Vagina (tissue), 2 donors: Measurements from ENCODE around the gene LRRC1. TPM values are rescaled to one million over a fixed set of nuclear protein-coding genes. Genes with fewer than 3 reads are reported as not detected.

Experiments
- DNase-seq, 2 donors: peaks; one replicate each; pipeline ENCODE4 v3.0.0-alpha.2; 2017; ENCODE audit errors: extremely low spot score in 2 of 2
- H3K27ac ChIP-seq: fragments of 200-600 bp; sonication (generic); one replicate; pipeline ENCODE4 v1.5.1; 2019
- H3K27me3 ChIP-seq: fragments of 200-600 bp; sonication (generic); one replicate; pipeline ENCODE4 v1.5.1; 2019
- H3K36me3 ChIP-seq, 2 donors: fragments of 200-600 bp; sonication (generic); one replicate each; pipeline ENCODE4 v1.5.1; 2017 to 2019
- H3K4me1 ChIP-seq: fragments of 200-600 bp; sonication (generic); one replicate; pipeline ENCODE4 v1.5.1; 2019
- H3K4me3 ChIP-seq, 2 donors: fragments of 200-600 bp; sonication (generic); 1 replicate in 1 of 2; 2 replicates in 1 of 2; pipeline ENCODE4 v1.5.1; 2016 to 2019
- H3K9me3 ChIP-seq: fragments of 200-600 bp; sonication (generic); one replicate; pipeline ENCODE4 v1.5.1; 2019
- CTCF ChIP-seq, 3 experiments: fragments of 450-650 bp in 2 of 3; fragments of 200-600 bp in 1 of 3; sonication (generic) in 1 of 3; IDR thresholded peaks; one replicate each; pipeline ENCODE4 v1.5.1; 2017 to 2019; ENCODE audit warnings: antibody characterized with exemption in 3 of 3, mild to moderate bottlenecking in 2 of 3, moderate library complexity in 2 of 3
- POLR2A ChIP-seq, 2 donors: fragments of 450-650 bp; IDR thresholded peaks; one replicate each; pipeline ENCODE4 v1.6.1; 2017; ENCODE audit warnings: antibody characterized with exemption in 2 of 2, mild to moderate bottlenecking in 2 of 2, moderate library complexity in 2 of 2
- POLR2AphosphoS5 ChIP-seq, 2 donors: sonication (generic); formaldehyde crosslinking; IDR thresholded peaks; one replicate each; pipeline ENCODE4 v1.9.0; 2017; ENCODE audit warnings: antibody characterized with exemption in 2 of 2, mild to moderate bottlenecking in 2 of 2, low read depth in 1 of 2; ENCODE audit not compliant: insufficient read depth in 1 of 2
- intact Hi-C: fragments of 100-400 bp; cut with DNase I; formaldehyde crosslinking; loops from one replicate; pipeline ENCODE4 v1.15.1; 2023
- total RNA-seq: library from RNA; depleted of rRNA; stranded (reverse); fragments of >200 nt; gene quantifications from one replicate; pipeline ENCODE4 v1.2.3, GENCODE V29; 2016

Gene LRRC1
- total RNA-seq, 1 donor from 2014 or later: 52.5 TPM

DNA sequence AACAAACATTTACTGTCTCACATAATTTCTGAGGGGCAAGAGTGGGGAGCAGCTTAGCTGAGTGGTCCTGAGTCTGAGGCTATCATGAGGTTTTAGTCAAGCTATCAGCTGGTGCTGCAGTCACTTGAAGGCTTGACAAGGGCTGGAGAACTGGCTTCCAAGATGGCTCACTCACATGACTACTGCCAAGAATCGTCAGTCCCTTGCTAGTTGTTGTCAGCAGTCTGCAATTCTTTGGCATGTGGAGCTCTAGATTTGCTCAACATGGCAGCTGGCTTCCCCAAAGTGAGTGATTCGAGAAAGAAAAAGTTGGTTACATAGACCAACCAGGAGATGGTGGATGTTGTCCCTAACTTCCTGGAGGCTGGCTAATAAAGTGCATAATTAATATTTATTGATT is 2.8 kb upstream of the LRRC1 start:
- Histone ChIP-seq H3K36me3 (no peaks in the 10 kb centered on the region), H3K27ac (no peak overlapping the region), H3K4me1 (peaks cover 17% of the 10 kb centered on the region), H3K27me3 (no peaks in the 10 kb centered on the region), H3K9me3 (no peaks in the 10 kb centered on the region), H3K4me3 (no peak overlapping the region)
- intact Hi-C loops: no loop called here
- TF ChIP-seq CTCF (IDR thresholded peaks at IDR 0.05): no peak
- no peak for TF ChIP-seq POLR2AphosphoS5 (IDR thresholded peaks at IDR 0.05; ENCODE audit: insufficient read depth in 1 of 2, low read depth in 1 of 2)
- TF ChIP-seq POLR2A (IDR thresholded peaks at IDR 0.05): no peak
- no peak for DNase-seq

DNA sequence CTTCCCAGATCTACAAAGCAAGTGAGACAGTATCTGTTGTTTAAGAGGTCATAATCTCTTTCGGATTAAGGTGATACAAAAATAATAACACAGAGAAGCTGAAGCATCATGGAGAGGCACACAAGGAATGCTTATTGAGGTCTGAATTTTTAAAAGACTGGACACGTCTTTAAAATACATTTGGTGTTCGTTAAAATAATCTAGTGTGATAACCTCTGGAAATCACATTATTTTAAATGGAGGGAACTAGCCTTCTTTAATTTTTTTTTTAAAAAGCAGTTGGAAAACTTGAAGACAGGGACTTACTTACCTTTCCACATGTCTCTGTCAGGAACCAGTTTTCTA is 1.9 kb upstream of the LRRC1 start:
- intact Hi-C loops: no loop called here
- Histone ChIP-seq H3K4me3 (peak overlapping the region in 1 of 2 donors; percentile 72), H3K36me3 (no peaks in the 10 kb centered on the region), H3K4me1 (peaks cover 18% of the 10 kb centered on the region), H3K27me3 (no peaks in the 10 kb centered on the region), H3K27ac (peak overlapping the region; percentile 77), H3K9me3 (no peaks in the 10 kb centered on the region)
- no peak for DNase-seq
- no peak for TF ChIP-seq CTCF (IDR thresholded peaks at IDR 0.05)
- TF ChIP-seq POLR2A (IDR thresholded peaks at IDR 0.05): no peak
- no peak for TF ChIP-seq POLR2AphosphoS5 (IDR thresholded peaks at IDR 0.05; ENCODE audit: insufficient read depth in 1 of 2, low read depth in 1 of 2)

DNA sequence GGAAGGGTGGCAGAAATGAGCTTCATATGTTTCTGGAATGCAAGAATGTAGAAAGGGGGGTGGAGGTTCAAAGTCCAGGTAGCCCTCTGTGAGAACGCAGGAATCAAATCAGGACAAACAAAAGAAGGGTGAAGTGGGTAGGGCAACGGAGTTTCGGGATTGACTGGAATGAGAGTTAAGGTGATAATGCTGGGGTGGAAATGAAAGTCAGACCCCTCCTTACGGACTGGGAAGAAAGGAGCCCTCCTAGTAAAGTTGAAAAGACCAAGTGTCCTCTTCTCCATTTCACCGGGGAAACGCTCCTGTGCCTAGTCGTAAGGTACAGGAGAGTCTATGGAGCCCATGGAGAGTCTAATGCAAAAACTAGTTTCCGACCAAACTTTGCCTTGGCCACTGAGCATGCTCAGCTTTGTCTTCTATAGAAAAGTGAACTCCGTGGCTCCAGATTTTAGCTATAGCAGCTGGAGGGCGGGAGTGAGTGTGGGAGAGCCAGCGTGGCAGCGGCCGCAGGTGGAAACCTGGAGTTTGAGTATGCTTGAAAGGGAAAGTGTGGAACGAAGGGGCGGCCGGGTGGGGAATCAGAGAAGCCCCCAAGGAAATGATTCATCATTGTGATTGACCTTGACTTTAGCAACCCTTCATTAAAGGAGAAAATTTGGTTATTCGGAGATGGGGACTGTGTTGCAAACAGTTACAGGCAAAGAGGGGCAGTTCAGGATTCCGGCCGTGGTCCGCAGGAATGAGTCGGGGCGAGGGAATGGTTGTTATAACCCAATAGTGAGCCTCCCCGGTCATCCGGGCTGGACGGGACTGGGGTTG is 1.3 kb upstream of the LRRC1 start:
- Histone ChIP-seq H3K27ac (peak overlapping the region; percentile 77), H3K4me1 (peaks cover 18% of the 10 kb centered on the region), H3K36me3 (no peaks in the 10 kb centered on the region), H3K9me3 (no peaks in the 10 kb centered on the region), H3K27me3 (no peaks in the 10 kb centered on the region), H3K4me3 (peak overlapping the region; percentile 72 to 93)
- intact Hi-C loops: no loop called here
- no peak for TF ChIP-seq POLR2A (IDR thresholded peaks at IDR 0.05)
- peak in 1 of 2 donors; percentile 22 for TF ChIP-seq POLR2AphosphoS5 (IDR thresholded peaks at IDR 0.05; ENCODE audit: insufficient read depth in 1 of 2, low read depth in 1 of 2)
- no peak for TF ChIP-seq CTCF (IDR thresholded peaks at IDR 0.05)
- no peak for DNase-seq

GRCh38 chr6:53794137-53794719 is 577 bp upstream of the LRRC1 start:
- DNase-seq: no peak
- H3K4me3 ChIP-seq: peak overlapping the region; percentile 72 to 93
- no peaks in the 10 kb centered on the region for H3K9me3 ChIP-seq
- H3K4me1 ChIP-seq: peaks cover 18% of the 10 kb centered on the region
- peak overlapping the region; percentile 77 for H3K27ac ChIP-seq
- TF ChIP-seq POLR2A (IDR thresholded peaks at IDR 0.05) (no peak), POLR2AphosphoS5 (IDR thresholded peaks at IDR 0.05; ENCODE audit: insufficient read depth in 1 of 2, low read depth in 1 of 2) (no peak), CTCF (IDR thresholded peaks at IDR 0.05) (peak in 1 of 3 experiments; percentile 11)
- H3K27me3 ChIP-seq: no peaks in the 10 kb centered on the region
- intact Hi-C loops: no loop called here
- no peaks in the 10 kb centered on the region for H3K36me3 ChIP-seq

DNA sequence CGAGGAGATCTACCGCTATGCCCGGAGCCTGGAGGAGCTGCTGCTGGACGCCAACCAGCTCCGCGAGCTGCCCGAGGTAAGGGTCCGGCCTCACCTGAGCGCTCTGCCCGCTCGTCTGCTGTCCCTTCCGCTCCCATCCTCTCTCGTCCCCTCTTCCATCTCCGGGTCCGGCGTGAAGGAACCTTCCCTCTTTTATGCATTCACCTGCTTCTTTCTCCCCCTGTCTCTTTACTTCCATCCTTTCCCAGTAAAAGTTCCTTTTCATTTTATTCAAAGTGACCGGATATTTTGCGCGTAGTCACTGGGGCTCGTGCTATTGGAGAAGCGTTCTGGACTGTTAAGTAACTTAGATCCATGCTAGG is 516 bp downstream of the LRRC1 start:
- TF ChIP-seq CTCF (IDR thresholded peaks at IDR 0.05) (no peak), POLR2A (IDR thresholded peaks at IDR 0.05) (no peak), POLR2AphosphoS5 (IDR thresholded peaks at IDR 0.05; ENCODE audit: insufficient read depth in 1 of 2, low read depth in 1 of 2) (no peak)
- H3K36me3 ChIP-seq: no peaks in the 10 kb centered on the region
- H3K9me3 ChIP-seq: no peaks in the 10 kb centered on the region
- no peak for DNase-seq
- H3K27ac ChIP-seq: peak overlapping the region; percentile 77
- intact Hi-C loops: no loop called here
- peak overlapping the region; percentile 72 to 93 for H3K4me3 ChIP-seq
- H3K27me3 ChIP-seq: no peaks in the 10 kb centered on the region
- peaks cover 18% of the 10 kb centered on the region for H3K4me1 ChIP-seq
